ENCODE measurements around the gene ZNF561.

- TF ChIP-seq CTCF (IDR thresholded peaks at IDR 0.05) (no peak), POLR2A (IDR thresholded peaks at IDR 0.05) (no peak), EP300 (IDR thresholded peaks at IDR 0.05) (no peak), POLR2AphosphoS5 (IDR thresholded peaks at IDR 0.05) (no peak)
Observed at GRCh38 chr19:9636018-9636417, 15.0 kb upstream of the ZNF561 start.

Data from gastroesophageal sphincter (tissue), 3 donors.